Measurements from ENCODE around the gene ITPK1.

The ITPK1 gene

GRCh38 chr14:92945544-92945943, 170.2 kb downstream of the ITPK1 start:
- DNase-seq: no peak

DNA sequence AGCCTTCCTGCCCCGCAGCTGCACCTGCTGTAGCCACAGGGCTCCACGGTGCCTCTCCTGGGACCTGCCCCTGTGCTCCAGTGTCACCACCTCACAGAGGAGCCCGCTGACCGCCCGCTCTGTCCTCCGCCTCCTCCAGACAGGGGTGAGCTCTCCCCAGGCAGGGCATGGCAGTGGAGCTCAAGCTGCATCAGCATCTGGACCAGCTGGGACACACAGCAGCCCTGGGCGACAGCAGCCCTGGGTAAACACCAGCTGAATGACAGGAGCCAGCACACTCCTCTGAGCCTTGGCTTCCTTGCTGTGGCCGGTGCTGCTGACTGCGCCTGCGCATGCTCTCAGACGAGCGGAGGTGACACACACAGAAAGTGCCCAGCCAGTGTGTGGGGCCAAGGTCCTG, 170.7 kb downstream of the ITPK1 start:
- DNase-seq: no peak

DNA sequence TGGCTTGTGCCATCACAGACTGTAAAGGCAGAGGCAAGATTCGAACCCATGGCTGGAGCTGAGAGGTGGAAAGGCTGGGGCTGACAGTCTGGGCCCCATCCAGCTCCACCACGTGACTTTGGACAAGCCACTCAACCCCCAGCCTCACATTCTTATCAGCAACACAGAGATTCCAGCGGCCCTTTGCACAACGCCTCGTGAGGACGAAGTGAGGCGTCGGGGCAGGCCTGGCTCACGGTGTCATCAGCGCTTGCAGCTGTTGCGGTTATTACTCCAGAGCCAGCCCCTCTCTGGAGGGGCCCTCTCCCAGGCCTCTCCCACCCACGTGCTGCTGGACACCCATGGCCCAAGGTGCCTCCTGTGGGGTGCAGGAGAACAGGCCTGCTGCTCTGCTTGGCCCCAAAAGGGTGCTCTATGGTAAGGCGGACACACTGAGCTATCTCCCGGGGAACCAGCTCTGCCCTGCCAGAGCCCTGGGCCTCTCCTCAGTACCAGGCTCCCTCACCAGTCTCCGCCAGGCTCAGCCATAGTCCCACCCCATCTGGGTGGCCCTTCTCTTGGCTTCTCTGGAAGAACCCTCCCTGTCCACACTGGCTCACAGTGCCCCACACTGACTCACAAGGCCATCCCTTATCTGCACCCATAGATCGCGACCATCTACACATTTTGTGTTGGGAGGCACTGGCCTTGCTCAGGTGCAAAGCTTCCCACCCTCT, 171.7 kb downstream of the ITPK1 start:
- no peak for DNase-seq

GRCh38 chr14:92942976-92943710, 172.6 kb downstream of the ITPK1 start:
- DNase-seq: no peak

DNA sequence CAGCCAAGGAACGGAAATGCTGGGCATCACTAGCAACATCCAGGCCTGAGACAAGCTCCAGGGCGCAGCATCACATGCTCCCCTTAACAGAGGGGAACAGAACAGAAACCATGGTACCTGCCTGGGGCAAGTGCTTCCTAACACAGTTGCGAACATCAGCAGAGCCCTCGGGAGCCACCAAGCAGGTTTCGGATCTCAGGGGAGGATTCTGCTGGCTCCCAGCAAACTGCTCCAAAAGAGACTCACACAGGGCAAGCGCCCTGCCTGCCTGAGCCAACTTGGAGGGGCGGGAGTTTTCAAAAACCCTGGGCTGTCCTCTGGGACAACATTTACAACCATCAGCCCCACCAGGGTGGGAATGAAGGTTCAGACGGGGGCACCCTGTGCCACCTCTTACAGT, 173.1 kb downstream of the ITPK1 start:
- DNase-seq: no peak

DNA sequence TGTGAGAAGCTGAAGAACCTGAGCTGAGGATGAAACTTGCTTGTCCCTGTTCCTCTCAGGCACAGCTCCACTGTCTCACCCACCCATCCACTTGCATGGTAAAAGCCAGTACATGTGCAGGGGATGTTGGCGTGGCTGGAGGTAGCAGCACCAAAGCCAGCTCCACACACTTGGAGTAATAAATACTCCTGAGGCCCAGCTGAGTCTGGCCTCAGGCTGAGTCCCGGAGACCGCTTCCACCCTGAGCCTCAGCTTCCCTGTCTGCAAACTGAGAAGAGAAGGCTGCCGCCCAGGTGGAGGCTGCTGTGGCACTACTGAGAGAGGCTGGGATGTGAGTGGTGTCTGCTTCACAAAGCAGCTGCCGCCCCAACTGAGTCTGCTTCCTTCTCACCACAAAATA, 173.6 kb downstream of the ITPK1 start:
- DNase-seq: no peak

- no peak for DNase-seq
These were observed 174.2 kb downstream of the ITPK1 start for GRCh38 chr14:92941531-92941930.

DNA sequence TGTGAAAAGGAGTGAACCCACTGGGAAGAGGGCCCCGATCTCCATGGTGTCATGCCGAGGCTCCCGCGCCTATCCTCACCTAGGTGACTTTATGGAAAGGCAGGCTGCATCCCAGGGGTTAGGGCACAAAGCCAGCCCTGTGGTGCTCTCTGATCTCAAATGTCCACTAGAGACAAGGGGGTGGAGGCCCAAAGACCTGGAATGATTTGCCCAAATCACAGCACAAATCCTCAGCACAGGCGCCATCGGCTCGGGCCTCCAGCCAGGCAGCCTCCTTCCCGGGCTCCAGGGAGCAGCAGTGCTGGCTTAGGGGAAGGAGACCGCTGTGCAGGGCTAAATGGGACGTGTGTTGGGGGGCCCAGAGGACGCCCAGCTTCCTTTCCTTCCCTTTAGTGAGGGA, 175.2 kb downstream of the ITPK1 start:
- DNase-seq: no peak

- no peak for DNase-seq
These were observed 176.0 kb downstream of the ITPK1 start for GRCh38 chr14:92939699-92940098.

- DNase-seq: no peak
These were observed 176.6 kb downstream of the ITPK1 start for GRCh38 chr14:92938890-92939671.

DNA sequence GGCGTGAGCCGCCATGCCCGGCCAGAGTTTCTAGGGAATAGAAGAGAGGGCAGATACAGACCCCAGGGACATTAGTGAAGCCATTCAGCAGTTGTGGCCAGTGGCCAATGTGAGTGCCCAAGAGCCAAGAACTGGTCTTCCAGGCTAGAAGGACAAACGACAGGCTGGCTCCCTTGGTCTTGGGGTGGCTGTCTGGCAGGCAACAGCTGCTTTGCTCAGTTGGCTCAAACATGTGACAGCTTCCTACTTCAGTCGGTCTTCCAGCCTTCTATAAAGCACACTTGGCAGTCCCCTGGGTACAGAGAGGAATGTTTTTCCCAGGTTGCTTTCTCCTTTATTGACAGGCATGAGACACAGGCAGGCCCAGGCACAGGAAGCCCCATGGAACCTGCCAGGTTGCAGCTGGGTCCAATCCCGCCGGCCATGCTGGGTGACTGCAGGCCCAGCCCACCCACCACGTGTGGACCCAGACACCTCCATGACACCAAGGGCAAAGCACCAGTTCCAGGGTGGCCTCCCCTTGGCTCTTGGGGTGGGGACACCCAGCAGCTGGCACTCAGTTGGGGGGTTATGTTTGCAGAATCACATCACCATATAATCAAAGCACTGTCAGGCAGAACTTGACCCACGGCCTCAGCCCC, 177.4 kb downstream of the ITPK1 start:
- DNase-seq: no peak

DNA sequence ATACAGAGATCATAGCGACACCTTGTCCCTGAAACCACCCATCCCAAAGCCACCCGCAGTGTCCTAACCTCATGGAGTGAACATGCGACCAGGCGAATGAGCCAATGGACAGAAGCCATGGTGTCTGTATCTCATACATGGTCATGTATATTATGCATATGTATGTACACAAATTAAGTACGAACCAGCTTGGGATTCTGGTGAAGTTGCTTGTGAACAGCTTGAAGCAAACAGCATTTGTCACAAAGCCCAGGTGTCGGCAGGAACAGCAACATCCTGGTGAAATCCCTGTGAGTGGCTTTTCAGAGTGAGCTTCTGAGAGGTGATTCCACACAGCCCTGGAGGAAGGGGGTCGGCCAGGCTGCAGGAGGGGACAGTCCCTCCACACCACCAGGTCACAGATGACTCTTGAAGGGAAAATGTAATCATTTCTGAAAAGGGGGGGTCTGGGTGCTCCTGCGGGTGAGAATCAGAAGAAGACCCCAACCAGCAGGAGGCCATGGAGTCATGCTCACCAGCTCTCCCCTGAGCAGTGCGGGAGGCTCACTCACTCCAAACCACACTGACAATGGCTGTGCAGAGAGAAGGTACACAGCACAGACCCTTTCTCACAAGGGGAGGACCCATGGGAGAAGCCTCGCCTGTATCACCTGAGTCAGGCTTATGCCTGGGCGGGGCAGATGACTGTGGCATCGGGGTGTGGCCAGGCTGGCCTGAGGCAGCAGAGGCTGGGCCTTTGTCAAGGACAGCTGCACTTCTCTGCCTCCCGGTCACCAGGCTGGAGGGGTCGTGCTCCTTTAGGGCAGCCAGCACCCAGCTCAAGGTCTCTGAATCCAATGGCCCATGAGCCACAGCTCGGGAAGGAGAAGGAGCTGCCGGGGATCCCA, 178.4 kb downstream of the ITPK1 start:
- DNase-seq: no peak

DNA sequence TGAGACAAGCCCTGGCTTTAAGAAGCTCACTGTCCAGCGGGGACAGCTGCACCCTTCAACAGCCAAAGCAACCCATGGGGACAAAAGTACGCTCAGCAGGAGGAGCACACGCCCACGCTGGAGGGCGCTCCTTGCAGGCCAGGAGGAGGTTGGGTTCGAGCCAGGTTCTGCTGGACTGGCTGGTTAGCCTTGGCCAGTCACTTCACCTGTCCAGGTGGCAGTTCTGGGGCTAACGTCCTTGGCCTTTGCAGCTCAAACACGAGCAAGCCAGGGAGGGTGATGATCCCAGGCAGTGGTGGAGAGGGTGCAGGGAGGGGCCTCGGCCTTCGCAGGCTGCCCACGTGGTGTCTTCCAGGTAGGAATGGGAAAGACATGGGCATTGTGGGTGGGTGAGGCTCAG, 179.6 kb downstream of the ITPK1 start:
- no peak for DNase-seq

- no peak for DNase-seq
These were observed 180.3 kb downstream of the ITPK1 start for GRCh38 chr14:92935446-92935845.

DNA sequence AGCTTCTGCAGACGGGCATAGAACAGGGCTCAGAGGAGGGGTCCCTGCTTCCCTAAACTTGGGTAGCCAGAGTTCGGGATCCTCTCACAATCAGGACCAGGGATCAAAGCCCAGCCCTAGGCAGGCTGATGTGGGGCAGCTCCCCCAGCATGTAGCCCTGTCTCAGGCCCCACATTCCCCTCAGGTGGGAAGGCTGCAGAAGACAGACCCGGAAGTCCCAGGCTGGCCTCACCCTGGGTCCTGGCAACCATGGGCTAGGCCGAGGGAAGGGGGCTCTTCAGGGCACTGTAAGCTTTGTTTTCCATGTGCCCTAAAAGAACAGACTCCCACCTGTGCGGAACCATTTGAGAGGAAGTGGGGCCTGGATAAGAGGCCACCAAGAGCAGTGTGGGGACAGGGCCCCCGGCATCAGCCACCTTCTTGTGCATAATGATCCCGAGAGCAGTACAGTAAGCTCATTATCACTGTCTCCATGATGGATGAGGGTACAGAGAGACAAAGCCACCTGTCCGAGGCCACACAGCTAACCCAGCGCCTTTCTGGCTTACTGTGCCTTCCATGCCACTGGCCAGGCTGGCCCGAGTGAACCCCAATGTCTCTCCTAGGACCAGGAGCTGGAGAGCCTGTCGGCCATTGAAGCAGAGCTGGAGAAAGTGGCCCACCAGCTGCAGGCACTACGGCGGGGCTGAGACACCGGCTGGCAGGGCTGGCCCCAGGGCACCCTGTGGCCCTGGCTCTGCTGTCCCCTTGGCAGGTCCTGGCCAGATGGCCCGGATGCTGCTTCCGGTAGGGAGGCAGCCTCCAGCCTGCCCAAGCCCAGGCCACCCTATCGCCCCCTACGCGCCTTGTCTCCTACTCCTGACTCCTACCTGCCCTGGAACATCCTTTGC, 181.3 kb downstream of the ITPK1 start:
- DNase-seq: no peak

DNA sequence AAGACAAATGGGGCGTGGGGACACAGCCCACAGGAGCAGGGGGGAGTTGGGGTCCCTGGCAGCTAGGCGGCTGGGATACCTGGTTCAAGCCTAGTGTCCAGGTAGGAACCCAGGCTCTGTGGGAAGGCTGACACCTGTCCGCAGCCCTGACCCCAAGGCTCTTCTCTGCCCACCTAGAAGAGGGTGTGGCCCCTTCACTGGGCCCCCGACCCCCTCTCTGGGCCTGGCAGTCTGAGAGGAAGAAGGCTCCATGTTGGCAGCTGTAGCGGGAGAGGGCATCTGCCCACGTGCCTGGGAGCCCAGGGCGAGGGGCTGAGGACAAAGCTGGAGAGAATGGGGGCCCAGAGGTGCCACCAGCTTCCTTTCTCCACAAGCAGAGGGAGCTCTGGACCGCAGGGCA, 182.2 kb downstream of the ITPK1 start:
- DNase-seq: no peak

DNA sequence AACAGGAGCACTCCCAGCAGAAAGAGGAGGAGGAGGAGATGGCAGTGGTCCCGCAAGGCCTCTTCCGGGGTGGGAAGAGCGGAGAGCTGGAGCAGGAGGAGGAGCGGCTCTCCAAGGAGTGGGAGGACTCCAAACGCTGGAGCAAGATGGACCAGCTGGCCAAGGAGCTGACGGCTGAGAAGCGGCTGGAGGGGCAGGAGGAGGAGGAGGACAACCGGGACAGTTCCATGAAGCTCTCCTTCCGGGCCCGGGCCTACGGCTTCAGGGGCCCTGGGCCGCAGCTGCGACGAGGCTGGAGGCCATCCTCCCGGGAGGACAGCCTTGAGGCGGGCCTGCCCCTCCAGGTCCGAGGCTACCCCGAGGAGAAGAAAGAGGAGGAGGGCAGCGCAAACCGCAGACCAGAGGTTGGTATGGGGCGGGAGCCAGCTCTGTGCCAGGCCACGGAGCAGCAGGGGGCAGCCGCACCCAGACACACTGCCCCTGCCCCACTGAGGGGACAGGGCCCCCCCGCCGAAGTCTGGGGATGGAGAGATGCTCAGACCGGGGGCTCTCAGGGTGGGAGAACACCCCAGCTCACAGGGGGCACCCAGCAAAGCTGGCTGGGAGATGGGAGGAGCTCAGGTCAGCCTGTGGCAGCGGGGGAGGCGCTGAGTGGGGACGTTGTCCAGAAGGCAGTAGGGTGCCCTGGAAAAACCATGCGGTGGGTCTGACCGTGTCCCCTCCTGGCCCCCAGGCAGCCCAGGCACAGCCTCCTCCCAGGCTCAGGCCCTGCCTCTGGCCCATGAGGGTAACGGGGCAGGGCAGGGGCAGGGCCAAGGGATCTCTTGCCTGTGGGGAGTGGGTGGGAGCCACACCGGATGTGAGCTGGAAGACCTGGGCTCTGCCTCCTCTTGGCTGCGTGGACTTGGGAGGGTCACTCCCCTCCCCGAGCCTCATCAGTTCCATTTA, 183.0 kb downstream of the ITPK1 start:
- DNase-seq: no peak

DNA sequence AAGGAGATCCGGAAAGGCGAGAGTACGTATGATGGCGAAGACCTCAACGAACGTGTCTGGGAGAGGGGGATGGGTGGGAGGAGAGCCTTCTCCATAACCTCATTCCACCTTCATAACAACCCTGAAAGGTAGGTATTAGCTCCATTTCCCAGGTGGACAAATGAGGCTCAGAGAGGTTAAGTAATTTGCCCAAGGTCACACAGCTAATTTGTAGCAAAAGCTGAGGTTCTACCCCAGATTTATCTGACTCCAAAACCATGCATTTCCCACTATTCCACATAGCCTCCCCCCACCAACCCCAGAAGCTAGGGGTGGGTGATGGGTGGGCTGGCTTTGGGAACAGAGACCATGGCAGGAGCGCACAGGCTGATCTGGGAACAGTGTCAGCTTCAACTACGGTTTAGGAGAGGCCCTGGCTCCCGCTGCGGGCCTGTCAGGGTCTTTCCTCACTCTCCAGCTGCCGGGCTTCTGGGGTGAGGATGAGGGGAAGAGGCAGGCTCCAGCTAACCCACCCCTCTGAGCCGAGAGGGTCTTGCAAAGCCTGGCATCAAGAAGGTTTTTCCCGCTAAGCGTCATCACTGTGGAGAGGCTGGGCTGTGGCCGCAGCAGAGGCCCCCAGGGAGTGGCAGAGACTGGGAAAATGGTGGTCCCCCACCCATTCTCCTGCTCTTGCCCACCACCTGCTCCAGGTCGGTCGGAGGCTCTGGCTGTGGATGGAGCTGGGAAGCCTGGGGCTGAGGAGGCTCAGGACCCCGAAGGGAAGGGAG, 183.9 kb downstream of the ITPK1 start:
- DNase-seq: no peak

All from retina (tissue), 1 donor.